ENCODE measurements around the gene ANKH.

ANKH gene

GRCh38 chr5:14790220-14790619 is 81.4 kb downstream of the ANKH start:
- no peak for DNase-seq

GRCh38 chr5:14787801-14788579 is 83.6 kb downstream of the ANKH start:
- no peak for DNase-seq

- DNase-seq: no peak
Measured at GRCh38 chr5:14783691-14784090, 87.9 kb downstream of the ANKH start.

- no peak for DNase-seq
Measured at GRCh38 chr5:14782591-14782990, 89.0 kb downstream of the ANKH start.

GRCh38 chr5:14781106-14781505 is 90.5 kb downstream of the ANKH start:
- no peak for DNase-seq

GRCh38 chr5:14779975-14780374 is 91.6 kb downstream of the ANKH start:
- DNase-seq: no peak

GRCh38 chr5:14778792-14779070 is 92.8 kb downstream of the ANKH start:
- DNase-seq: no peak

GRCh38 chr5:14777932-14778791 is 93.4 kb downstream of the ANKH start:
- no peak for DNase-seq

GRCh38 chr5:14777187-14777586 is 94.4 kb downstream of the ANKH start:
- no peak for DNase-seq

GRCh38 chr5:14776602-14777001 is 95.0 kb downstream of the ANKH start:
- no peak for DNase-seq

GRCh38 chr5:14775857-14776256 is 95.7 kb downstream of the ANKH start:
- no peak for DNase-seq

- DNase-seq: no peak
Measured at GRCh38 chr5:14773588-14773987, 98.0 kb downstream of the ANKH start.

GRCh38 chr5:14771972-14772371 is 99.6 kb downstream of the ANKH start:
- no peak for DNase-seq

- DNase-seq: no peak
Measured at GRCh38 chr5:14771189-14771588, 100.4 kb downstream of the ANKH start.

GRCh38 chr5:14768508-14769365 is 102.8 kb downstream of the ANKH start:
- DNase-seq: no peak

GRCh38 chr5:14767735-14768507 is 103.7 kb downstream of the ANKH start:
- DNase-seq: no peak

GRCh38 chr5:14767053-14767452 is 104.5 kb downstream of the ANKH start:
- DNase-seq: no peak

GRCh38 chr5:14766584-14766983 is 105.0 kb downstream of the ANKH start:
- no peak for DNase-seq

- no peak for DNase-seq
Measured at GRCh38 chr5:14765587-14765986, 106.0 kb downstream of the ANKH start.

GRCh38 chr5:14762549-14763216 is 108.9 kb downstream of the ANKH start:
- no peak for DNase-seq

GRCh38 chr5:14760548-14761002 is 111.0 kb downstream of the ANKH start:
- no peak for DNase-seq
